Endometrium (tissue), 2 donors: Measurements from ENCODE around the gene TESPA1.
"Not testable (repeated sequence)": the region's sequence is repeated elsewhere in the genome, so short reads cannot be mapped to it uniquely, and the experiment has no call there.

Experiments
- FAIRE-seq: peaks from 2 replicates; lab custom pipeline; 2012; peaks lifted over from hg19 to GRCh38; lab: Jason Lieb, UNC
- donor health status: control.
- donor health status: control.

Gene TESPA1

GRCh38 chr12:54945082-54945481, 39.5 kb downstream of the TESPA1 start:
- no peak for FAIRE-seq

- not testable (repeated sequence) for FAIRE-seq
Measured at GRCh38 chr12:54943292-54943691, 41.3 kb downstream of the TESPA1 start.

- no peak for FAIRE-seq
Measured at GRCh38 chr12:54941659-54942058, 42.9 kb downstream of the TESPA1 start.

- no peak for FAIRE-seq
Measured at GRCh38 chr12:54940727-54941315, 43.7 kb downstream of the TESPA1 start.

GRCh38 chr12:54937929-54938328, 46.6 kb downstream of the TESPA1 start:
- no peak for FAIRE-seq

GRCh38 chr12:54937376-54937775, 47.2 kb downstream of the TESPA1 start:
- no peak for FAIRE-seq

GRCh38 chr12:54936736-54937135, 47.8 kb downstream of the TESPA1 start:
- no peak for FAIRE-seq

GRCh38 chr12:54935235-54935951, 49.2 kb downstream of the TESPA1 start:
- no peak for FAIRE-seq

GRCh38 chr12:54934419-54934818, 50.1 kb downstream of the TESPA1 start:
- FAIRE-seq, result no peak

GRCh38 chr12:54933376-54933775, 51.2 kb downstream of the TESPA1 start:
- FAIRE-seq, result no peak

GRCh38 chr12:54932691-54933090, 51.9 kb downstream of the TESPA1 start:
- FAIRE-seq, result no peak

GRCh38 chr12:54932038-54932437, 52.5 kb downstream of the TESPA1 start:
- FAIRE-seq, result no peak

GRCh38 chr12:54929998-54930397, 54.6 kb downstream of the TESPA1 start:
- no peak for FAIRE-seq

GRCh38 chr12:54926246-54926645, 58.3 kb downstream of the TESPA1 start:
- no peak for FAIRE-seq

GRCh38 chr12:54924972-54925707, 59.4 kb downstream of the TESPA1 start:
- FAIRE-seq, result no peak

- no peak for FAIRE-seq
Measured at GRCh38 chr12:54917001-54917488, 67.5 kb downstream of the TESPA1 start.
